DMS153 (cell line): ENCODE measurements around the gene SNX27.
A peak's percentile ranks its signal among the peaks of the same experiment; 100 is the strongest.
"Not testable (repeated sequence)": the region's sequence is repeated elsewhere in the genome, so short reads cannot be mapped to it uniquely, and the experiment has no call there.

Source experiments
- DNase-seq: peaks from one replicate; lab custom pipeline; 2025; lab: John Stamatoyannopoulos, UW

The SNX27 gene

DNA sequence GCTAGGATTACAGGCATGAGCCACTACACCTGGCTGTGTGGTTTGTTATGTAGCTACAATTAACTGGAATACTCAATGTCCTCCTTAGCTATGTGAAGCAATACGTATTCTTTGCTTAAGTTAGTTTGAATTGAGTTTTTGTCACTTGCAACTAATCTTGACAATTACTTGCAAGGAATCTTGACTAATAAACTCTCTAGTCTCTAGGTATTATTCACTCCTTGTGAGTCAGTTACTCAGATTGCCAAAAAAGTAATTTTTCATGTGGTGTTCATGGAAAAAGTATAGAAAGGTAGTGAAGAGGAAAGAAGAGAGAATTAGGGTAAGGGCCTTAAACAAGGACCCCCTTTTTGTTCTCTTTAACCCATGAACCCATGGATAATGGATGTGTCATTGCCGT lies 7.6 kb upstream of the SNX27 start:
- no peak for DNase-seq

DNA sequence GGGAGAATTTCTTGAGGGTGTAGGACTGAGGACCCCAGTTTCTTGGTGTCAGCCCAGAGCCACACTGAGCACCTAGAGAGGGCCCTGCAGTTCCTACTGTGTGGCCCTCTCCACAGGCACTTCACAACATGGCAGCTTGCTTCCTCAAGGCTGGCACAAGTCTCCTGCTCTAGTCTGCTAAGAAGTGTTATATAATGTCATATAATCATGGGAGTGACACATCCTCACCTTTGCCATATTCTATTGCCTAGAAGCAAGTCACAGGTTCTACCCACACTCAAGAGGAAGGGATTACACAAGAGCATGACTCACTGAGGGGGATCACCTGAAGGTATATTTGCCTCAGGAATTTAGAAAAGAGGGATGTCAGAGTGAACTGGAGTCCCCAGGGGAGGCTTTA lies 5.5 kb upstream of the SNX27 start:
- DNase-seq, result no peak

DNA sequence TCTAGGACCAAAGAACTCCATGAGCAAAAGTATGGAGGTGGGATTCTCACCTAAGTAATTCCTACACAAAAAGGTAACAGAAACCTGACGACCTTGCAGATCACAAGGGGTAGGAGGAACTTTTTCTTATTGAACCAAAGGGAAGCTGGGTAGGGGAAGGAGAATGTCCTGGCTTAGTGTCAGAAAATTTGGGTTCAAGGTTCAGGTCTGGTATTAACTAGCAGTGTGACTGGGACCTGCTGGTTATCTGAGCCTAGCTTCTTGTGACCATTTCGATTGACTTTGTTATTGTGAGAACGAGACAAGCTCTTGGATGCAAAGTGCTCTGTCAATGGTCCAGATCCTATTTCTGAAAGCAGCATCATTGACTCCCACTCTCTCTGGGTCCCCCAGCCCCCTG lies 5.0 kb upstream of the SNX27 start:
- no peak for DNase-seq

DNA sequence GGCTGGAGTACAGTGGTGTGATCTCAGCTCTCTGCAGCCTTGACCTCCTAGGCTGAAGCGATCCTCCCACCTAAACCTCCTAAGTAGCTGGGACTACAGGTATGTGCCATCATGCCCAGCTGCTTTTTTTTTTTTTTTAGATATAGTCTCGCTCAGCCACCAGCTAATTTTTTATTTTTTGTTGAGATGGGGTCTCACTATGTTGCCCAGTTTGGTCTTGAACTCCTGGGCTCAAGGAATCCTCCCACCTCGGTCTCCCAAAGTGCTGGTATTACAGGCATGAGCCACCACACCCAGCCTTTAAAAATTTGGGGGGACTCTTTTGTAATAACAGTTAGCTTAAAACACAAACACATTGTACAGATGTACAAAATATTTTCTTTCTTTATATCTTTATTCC lies 1.7 kb upstream of the SNX27 start:
- DNase-seq, result no peak

DNA sequence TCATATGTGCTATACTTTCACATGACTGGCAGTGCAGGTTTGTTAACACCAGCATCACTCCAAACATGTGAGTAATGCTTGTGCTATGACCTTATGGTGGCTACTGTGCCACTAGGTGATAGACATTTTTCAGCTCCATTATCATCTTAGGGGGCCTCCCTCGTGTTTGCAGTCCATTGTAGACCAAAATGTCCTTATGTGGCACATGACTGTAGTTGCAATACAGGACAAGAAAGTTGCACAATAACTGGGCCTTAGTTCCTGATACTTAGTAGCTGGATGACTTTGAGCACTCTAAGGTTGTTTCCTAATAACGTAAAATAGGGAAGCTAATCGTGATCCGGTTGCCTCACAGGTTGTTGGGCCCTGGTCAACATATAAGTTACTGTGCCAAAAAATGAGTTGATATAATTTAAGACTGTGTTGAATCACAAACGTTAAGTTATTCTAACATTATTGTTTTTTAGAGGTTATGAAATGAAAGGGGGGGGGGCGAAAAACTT lies 511 bp upstream of the SNX27 start:
- DNase-seq, result no peak

DNA sequence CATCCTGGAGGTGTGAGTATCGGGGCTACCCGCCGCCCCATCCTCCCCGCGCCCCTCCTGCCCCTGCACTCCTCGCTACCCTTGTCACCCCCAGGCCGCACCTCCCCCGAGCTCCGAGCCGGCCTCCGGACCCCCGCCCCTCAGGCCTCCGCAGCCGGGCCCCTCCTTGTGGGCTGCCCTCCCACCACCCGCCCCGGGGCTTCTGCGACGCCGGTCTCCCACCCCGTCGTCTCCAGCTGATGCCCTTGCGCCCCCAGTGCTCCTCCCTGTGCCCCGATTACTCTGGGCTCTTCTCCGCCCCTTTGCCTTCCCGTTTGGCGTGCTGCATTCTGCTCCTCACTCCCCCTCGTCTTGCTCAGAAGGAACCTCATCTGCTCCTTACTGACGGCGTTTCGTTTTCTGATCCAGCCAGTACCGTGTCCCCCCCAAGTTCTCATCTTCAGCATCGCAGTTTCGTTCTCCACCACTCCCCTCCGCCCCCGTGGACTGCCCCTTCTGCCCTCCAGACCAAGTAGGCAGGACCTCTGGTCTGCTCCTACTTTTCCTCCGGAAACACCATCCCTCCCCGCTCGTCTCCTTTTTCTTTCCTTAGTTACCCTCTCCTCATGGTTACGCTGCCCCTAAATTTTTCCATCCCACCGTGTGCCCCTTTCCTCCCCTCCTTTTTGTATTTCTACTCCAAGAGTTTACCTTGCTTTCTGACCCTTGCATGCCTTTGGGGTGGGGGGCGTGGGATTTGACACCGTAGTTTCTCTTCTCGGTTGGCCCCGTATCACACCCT lies 841 bp downstream of the SNX27 start:
- no peak for DNase-seq

DNA sequence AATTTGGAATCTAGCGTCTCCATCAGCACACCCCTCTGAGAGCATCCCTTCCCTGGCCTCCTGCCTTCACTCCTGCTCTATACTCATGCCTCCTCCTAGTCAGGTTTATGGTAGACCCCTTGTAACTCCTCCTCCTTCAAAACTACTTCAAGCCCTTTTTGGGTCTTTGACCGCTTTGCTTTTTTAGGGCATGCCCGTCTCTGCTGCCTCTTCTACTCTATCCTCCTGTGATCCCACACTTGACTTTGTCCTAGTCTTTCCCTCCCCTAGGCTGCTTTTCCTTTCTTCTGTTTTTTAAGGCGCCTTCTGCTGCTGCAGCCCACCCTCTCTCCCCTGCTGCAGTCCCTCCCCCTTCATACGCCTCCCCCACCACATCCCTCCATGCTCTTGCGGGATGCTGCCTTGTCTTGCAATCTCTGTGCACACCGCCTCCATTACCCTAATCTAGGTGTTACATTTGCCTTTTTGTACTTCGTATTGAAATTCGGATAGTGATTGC lies 1.5 kb downstream of the SNX27 start:
- no peak for DNase-seq

DNA sequence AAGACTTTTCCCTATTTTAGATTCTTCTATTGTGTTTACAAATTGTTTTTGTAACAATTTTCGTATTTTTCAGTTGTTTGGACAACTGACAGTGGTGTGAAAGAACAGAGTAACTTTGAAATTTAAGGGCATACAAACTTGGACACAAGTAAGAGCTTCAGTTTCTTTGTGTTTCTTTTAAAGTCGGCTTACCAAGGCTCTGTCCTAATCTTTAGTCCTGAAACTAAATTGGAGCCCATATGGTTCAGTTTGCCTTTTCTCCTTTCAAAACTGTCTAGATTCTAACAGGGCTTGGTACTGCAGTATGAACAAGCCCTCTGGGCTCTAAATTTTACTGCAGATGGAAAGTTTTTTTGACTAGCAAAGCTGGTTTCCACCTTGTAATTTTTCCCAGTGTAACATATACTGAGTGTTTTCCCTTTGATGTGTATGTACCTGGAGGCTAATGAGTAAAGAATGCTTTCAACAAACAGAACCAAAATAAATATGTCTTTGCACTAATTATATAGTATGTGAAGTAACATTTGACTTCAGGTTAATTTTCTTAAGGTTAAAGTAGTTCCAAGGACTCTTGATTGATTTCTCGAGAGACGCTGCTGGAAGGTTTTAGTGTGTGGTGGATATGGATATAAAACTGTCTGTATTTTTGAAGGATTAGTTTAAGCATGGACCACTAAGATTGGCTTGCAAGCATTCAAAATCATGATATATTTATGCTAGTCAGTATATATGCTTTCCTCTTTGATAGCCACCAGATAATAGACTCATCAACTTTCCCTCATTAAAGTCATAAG lies 4.1 kb downstream of the SNX27 start:
- no peak for DNase-seq

DNA sequence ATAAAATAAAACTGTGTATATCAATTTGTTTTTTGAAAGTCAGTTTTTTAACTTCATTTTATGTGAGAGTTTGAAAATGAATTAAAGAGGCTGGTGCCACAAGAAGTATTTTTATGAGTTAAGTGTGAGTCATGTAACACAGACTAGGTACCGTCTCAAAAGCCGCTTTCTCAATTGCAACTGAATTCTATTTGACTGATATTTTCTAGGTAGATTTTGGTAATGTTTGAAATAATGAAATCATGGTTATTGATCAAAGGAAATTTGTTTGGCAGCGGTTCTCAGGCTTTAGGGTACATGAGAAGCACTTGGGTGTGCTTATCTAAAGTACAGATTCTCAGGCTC lies 4.6 kb downstream of the SNX27 start:
- DNase-seq, result no peak

DNA sequence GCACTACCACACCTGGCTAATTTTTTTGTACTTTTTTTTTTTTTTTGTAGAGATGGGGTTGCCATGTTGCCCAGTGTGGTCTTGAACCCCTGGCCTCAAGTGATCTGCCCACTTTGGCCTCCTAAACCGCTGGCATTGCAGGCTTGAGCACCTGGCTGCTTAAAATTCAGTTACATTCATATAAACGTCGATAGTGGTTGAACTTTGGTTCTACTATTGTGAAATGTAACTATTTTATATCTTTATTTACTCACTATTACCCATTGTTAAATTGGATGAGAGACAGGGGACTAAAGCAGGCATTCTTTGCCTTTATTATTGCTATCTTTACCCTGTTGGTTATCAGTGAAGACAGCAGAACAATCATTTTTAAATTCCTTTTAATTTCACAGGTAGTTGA lies 6.2 kb downstream of the SNX27 start:
- DNase-seq, result no peak

DNA sequence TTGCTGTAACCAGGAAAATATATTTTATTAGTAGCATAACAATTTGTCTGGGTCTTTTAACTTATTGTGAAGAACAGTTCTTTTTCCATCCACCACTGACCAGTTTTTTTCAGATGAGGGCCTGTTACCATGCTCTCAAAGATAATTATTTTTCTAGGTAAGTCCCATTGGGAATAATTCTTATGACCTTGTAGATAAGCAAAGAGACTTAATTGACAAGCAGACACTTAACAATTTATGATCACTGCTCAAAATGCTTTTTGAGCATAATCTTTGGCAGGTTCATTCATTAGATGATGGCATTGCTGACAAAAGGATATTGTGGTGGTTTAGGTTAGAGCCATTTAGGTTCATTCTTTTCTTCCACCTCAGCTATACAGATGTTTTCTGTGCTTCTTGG lies 6.6 kb downstream of the SNX27 start:
- DNase-seq, result no peak

DNA sequence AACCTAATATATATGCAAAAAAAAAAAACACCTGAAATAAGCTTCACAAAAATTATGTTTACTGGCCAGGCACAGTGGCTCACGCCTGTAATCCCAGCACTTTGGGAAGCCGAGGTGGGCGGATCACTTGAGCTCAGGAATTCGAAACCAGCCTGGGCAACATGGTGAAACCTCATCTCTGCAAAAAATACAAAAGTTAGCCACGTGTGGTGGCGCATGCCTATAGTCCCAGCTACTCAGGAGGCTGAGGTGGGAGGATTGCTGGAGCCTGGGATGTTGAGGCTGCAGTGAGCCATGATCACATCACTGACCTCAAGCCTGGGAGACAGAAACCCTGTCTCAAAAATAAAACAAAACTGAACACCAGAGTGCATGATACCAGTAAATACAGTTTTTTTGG lies 7.1 kb downstream of the SNX27 start:
- DNase-seq, result not testable (repeated sequence)

DNA sequence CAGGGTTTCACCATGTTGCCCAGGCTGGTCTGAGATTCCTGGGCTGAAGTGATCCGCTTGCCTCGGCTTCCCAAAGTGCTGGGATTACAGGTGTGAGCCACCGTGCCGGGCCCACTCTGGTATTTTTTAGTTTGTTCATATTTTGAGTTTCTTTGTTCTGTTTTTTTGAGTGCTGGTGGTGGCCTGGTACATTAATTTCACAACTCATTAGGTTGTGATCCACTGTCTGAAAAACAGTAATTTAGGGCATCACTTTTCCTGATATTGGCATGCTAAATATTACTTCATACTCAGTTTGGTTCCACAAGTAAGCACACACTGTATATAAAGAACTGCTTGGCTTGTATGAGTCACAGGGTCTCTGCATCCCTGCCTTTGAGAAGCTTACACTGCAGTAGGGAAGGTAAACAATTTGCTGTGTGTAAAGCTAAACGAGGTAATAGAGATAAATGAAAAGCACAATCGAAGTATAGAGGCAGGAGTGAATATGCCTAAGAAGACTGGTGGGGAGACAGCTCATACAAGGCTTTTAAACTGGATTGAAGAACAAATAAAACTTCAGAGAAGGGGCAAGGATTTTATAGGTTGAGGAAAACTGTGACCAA lies 7.7 kb downstream of the SNX27 start:
- peak; percentile 26 for DNase-seq

DNA sequence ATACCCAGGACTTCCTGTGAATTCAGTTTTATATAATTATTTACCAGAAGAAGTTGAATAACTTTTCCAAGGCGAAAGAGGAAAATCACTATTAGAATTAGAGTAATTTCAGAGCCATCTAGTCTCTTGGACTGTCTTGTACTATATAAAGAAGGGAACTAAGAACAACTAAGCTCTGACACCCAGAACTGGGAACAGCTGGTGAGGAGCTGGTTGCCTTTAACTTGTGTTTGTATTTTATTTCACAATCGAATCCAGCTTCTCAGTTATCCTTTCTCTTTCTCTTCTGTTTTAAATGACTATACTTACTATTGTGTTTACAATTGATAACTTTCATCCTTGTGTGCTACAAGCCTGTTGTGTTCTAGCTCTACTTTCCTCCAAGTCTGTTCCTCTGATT lies 8.4 kb downstream of the SNX27 start:
- no peak for DNase-seq

DNA sequence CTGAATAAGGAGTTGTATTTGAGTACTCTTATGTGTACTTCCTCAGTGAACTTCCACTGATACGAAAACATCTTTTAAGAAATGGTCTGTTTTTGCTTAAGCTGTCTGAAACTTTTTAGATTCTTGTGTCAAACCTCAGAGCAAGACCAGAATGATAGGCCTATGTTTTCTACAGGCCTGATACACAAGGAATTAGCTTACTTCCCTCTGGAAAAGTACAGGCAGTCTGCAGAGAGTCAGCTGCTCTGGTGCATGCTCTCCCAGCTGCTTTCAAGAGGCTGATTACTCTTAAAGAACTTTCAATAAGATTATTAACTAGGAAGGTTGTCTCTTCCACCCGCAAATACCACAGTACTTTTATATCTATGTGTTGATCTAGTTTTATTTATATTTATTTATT lies 9.5 kb downstream of the SNX27 start:
- DNase-seq, result no peak

DNA sequence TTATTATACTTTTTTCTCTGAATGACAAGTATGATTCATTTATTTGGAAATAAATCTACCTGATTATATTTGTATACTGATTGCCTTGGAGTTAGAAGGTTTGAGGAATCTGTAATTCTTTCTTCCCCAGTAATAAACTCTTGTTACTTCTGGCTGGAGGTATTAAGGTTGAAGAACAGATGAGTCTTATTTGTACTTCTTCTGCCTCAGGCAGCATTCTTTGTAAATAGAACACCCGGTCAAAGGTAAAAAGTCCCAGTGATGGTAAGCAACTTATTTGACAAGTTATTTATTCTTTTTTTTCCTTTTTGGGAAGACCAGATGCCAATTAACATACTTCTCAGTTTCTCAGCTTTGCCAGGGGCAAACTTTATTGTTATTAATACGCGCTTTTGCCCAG lies 12.9 kb downstream of the SNX27 start:
- no peak for DNase-seq

DNA sequence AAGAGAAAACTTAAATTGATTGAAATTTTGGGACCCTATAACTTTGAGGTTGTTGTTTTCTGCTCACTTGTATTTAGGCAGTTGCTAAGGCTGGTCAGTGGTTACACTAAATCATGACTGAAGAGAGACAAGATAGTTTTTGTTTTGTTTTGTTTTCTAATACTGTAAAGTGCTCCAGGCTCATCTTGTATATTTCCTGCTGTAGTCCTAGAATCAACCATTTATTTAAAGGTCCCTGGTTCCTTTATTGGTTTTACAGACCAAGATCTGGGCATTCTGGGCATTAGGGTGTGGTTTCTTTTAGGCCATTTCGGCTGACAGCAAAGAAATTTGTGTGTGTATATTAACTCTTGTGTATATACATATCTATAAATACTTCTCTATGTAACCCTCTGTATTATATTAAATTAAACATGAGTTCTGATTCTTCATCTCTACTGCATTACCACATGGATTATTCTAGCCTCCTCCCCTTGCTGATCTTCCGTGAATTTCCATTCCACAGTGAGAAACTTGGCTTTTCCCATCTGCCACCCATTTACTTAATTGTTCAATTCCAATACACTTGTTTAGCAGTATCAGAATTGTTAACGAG lies 15.0 kb downstream of the SNX27 start:
- DNase-seq, result no peak

DNA sequence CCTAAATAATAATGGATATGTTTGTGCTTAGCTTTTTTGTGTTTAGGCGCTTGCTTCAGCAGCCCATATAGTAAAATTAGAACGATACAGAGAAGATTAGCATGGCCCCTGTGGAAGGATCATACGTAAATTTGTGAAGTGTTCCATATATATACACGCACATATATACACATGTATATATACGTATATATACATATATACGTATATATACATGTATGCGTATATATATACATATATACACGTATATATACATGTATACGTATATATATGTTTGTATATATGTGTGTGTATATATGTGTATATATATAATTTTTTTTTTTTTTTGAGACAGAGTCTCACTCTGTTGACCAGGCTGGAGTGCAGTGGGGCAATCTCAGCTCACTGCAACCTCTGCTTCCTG lies 17.4 kb downstream of the SNX27 start:
- DNase-seq, result no peak

DNA sequence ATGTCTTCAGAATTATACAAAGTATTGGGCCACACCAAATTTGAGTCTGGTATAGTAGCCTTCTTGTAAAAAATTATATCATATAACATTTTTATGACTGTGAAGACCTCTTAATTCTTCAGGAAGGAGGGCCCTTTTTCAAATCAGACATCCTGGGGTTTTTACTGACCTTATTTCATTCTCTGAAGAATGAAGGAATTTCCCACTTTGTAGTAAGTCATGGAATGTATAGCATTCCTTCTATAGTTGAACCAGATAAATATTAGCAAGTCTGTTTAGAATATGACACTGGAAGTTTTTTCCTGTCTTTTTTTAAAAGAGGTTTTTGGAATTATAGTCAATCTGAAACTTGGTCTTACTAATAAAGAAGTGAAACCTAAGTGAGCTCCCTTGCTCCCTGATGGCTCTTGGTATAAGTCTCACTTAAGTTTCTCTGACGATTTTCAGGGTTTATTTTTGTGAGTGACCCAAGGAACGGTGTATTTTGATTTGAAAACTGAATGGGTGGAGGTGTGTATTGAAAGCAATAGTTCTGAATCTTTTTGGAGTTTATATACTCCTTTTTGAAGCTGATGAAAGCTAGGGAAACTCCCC lies 23.7 kb downstream of the SNX27 start:
- no peak for DNase-seq

DNA sequence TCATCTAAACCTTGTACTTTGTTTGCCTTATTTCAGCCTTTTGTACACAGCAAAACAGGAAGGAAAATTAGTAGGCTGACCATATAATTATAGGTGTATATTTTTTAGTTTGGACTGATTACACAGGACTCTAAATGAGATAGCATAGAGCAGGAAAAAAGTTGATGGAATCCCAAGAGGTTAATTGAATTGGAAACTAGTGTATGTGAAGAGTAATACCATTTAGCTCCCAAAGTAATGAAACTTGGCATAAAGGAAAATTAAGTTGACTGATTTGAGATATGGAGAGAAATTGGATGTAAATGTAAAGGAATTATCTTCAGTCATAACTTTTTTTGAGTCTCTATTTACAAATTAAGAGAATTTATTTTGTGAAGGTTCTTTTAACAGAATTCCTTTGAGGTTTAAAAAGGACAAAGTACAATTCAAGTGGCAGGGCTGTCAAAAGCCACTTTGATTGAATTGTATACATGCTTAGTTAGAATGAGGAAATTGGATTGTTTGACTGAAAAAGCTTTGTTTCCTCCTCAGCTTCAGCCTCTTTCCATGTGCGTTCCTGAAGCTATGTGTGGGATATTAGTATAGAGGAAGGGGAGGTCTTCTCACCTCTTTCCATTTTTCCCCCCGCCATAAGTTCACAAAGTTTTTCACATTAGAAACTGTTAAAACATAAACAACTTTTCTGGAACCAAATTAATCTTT lies 26.4 kb downstream of the SNX27 start:
- DNase-seq, result no peak

DNA sequence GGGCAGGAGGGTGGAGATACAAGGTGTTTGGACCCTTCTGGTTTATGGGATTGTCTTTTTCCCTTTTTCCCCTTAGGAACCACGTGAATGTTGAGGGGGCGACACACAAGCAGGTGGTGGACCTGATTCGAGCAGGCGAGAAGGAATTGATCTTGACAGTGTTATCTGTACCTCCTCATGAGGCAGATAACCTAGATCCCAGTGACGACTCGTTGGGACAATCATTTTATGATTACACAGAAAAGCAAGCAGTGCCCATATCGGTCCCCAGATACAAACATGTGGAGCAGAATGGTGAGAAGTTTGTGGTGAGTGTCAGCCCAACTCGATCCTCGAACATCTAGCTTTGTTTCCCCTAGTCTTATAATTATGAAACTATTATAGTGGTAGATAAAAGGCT lies 27.0 kb downstream of the SNX27 start:
- DNase-seq, result no peak

DNA sequence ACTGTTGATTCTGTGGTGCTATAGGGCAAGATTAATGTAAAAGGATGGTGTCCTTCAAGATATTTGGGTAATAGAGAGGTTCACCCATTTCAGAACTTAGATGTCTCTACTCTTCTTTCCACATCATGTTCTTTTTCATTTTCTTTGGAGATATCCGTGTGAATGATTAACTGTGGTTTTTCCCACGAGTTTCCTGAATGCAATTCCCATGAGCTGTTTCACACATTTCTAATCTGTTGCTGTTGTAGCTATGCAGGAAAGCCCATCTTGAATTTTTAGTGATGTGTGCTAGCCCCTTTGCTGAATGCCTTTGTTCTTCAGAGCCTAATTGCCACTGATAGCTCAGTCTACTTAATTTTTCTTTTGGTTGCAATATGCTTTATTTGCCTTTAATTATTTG lies 27.6 kb downstream of the SNX27 start:
- DNase-seq, result no peak
